Sigmoid colon (tissue), 7 donors: ENCODE measurements around the gene C6orf141. TPM values are rescaled to one million over a fixed set of nuclear protein-coding genes. Genes with fewer than 3 reads are reported as not detected.

Source experiments
- DNase-seq: peaks from one replicate; pipeline ENCODE4 v3.0.0-alpha.2; 2019
- H3K27ac ChIP-seq, 4 donors: fragments of 200-600 bp; sonication (generic); one replicate each; pipeline ENCODE4 v1.5.1; 2016 to 2019; ENCODE audit warnings: mild to moderate bottlenecking in 1 of 4
- H3K27me3 ChIP-seq, 3 donors: fragments of 200-600 bp; sonication (generic); one replicate each; pipeline ENCODE4 v1.5.1; 2019; ENCODE audit warnings: mild to moderate bottlenecking in 1 of 3
- H3K36me3 ChIP-seq, 4 donors: fragments of 200-600 bp; sonication (generic); one replicate each; pipeline ENCODE4 v1.5.1; 2016 to 2019
- H3K4me1 ChIP-seq, 4 donors: fragments of 200-600 bp; sonication (generic); one replicate each; pipeline ENCODE4 v1.5.1; 2017 to 2019
- H3K4me3 ChIP-seq, 4 donors: fragments of 200-600 bp; sonication (generic); one replicate each; pipeline ENCODE4 v1.5.1; 2017 to 2019; ENCODE audit warnings: mild to moderate bottlenecking in 2 of 4, moderate library complexity in 1 of 4
- H3K9me3 ChIP-seq, 4 donors: fragments of 200-600 bp in 3 of 4; sonication (generic) in 3 of 4; one replicate each; pipeline versions ENCODE4 v1.5.1 to v1.6.1; 2013 to 2019
- EP300 ChIP-seq, 4 donors: sonication (generic); formaldehyde crosslinking; IDR thresholded peaks; one replicate each; pipeline ENCODE4 v1.6.1; 2017; ENCODE audit warnings: antibody characterized with exemption in 4 of 4
- POLR2A ChIP-seq, 2 donors: fragments of 450-650 bp; IDR thresholded peaks; one replicate each; pipeline ENCODE4 v1.6.1; 2016; ENCODE audit warnings: antibody characterized with exemption in 2 of 2, mild to moderate bottlenecking in 2 of 2, moderate library complexity in 2 of 2
- POLR2AphosphoS5 ChIP-seq, 4 donors: sonication (generic); formaldehyde crosslinking; IDR thresholded peaks; one replicate each; pipeline ENCODE4 v1.6.1; 2017; ENCODE audit warnings: antibody characterized with exemption in 4 of 4
- WGBS, 2 donors: extraction: QIAGEN DNeasy Blood & Tissue Kit; methylation state at CpG; one replicate each; pipeline ENCODE4 v1.1.7; 2013; 5-methylcytosine and 5-hydroxymethylcytosine counted together
- intact Hi-C: fragments of 100-400 bp; cut with DNase I; formaldehyde crosslinking; loops from one replicate; pipeline ENCODE4 v1.15.1; 2023
- polyA plus RNA-seq, 3 donors: library from polyadenylated mRNA; stranded (reverse); fragments of 200-250 nt; gene quantifications; one replicate each; pipeline ENCODE4 v1.2.3, GENCODE V29; 2013
- total RNA-seq, 4 donors: library from RNA; depleted of rRNA; stranded (reverse); fragments of >200 nt; gene quantifications; one replicate each; pipeline ENCODE4 v1.1.0, GENCODE V29; 2016
- TF ChIP-seq, protein P1 (sequence below), 4 experiments: fragments of 450-650 bp in 3 of 4; fragments of 200-600 bp in 1 of 4; IDR thresholded peaks; one replicate each; pipeline ENCODE4 v1.5.1; 2016 to 2019; ENCODE audit warnings: antibody characterized with exemption in 4 of 4, mild to moderate bottlenecking in 3 of 4, moderate library complexity in 2 of 4
- donor health status: healthy with polysubstance abuse.
- donor health status: Bipolar disorder and iron deficiency.
- donor health status: healthy.

C6orf141 gene
- total and polyA plus RNA-seq, 7 donors = 1.4 to 6.9 (median 3.6) TPM

- Histone ChIP-seq H3K36me3 (no peaks in the 10 kb centered on the region), H3K27me3 (no peaks in the 10 kb centered on the region), H3K9me3 (no peaks in the 10 kb centered on the region), H3K27ac (no peak overlapping the region), H3K4me1 (no peaks in the 10 kb centered on the region), H3K4me3 (no peak overlapping the region)
- TF ChIP-seq POLR2A (IDR thresholded peaks at IDR 0.05) (no peak), EP300 (IDR thresholded peaks at IDR 0.05) (no peak)
- DNase-seq = no peak
- WGBS, 2 donors = 54 to 74% methylated on average over 7 of the region's 7 CpGs
- intact Hi-C loops = no loop called here
These were observed 7.2 kb upstream of the C6orf141 start for GRCh38 chr6:49543087-49543858.

DNA sequence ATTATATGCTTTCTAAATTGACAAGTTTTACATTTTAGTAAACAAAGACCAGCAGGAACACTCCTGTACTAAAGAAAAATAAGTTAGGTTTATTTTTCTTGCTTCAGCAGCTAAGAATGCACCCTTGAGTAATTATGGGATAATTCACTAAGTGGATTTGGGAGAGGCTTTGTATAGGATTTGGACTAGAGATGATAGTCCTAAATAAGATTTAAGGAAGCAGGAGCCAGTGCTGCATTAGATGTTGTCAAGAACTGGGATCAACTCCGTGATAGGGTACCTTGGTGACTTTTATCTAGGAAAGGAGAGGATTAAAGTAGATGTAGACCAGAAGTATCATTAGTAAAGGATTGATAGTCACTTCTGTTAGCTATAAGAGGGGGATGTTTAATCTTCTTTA lies 4.1 kb upstream of the C6orf141 start:
- H3K4me3 ChIP-seq = no peak overlapping the region
- DNase-seq = no peak
- WGBS, 2 donors = 89 to 90% methylated on average over 1 of the region's 1 CpG
- peaks cover 0 to 15% (median 12%) of the 10 kb centered on the region in 4 donors for H3K4me1 ChIP-seq
- no peaks in the 10 kb centered on the region for H3K36me3 ChIP-seq
- peaks cover 3 to 18% (median 10%) of the 10 kb centered on the region in 3 donors for H3K27me3 ChIP-seq
- H3K9me3 ChIP-seq = no peaks in the 10 kb centered on the region
- intact Hi-C loops = no loop called here
- no peak overlapping the region for H3K27ac ChIP-seq
- TF ChIP-seq POLR2A (IDR thresholded peaks at IDR 0.05) (no peak), EP300 (IDR thresholded peaks at IDR 0.05) (no peak), POLR2AphosphoS5 (IDR thresholded peaks at IDR 0.05) (no peak)
- TF ChIP-seq, protein P1, sequence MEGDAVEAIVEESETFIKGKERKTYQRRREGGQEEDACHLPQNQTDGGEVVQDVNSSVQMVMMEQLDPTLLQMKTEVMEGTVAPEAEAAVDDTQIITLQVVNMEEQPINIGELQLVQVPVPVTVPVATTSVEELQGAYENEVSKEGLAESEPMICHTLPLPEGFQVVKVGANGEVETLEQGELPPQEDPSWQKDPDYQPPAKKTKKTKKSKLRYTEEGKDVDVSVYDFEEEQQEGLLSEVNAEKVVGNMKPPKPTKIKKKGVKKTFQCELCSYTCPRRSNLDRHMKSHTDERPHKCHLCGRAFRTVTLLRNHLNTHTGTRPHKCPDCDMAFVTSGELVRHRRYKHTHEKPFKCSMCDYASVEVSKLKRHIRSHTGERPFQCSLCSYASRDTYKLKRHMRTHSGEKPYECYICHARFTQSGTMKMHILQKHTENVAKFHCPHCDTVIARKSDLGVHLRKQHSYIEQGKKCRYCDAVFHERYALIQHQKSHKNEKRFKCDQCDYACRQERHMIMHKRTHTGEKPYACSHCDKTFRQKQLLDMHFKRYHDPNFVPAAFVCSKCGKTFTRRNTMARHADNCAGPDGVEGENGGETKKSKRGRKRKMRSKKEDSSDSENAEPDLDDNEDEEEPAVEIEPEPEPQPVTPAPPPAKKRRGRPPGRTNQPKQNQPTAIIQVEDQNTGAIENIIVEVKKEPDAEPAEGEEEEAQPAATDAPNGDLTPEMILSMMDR (IDR thresholded peaks at IDR 0.05) = no peak

GRCh38 chr6:49548613-49549304 lies 1.7 kb upstream of the C6orf141 start:
- peaks cover 8 to 35% (median 10%) of the 10 kb centered on the region in 3 donors for H3K27me3 ChIP-seq
- no peaks in the 10 kb centered on the region for H3K9me3 ChIP-seq
- TF ChIP-seq EP300 (IDR thresholded peaks at IDR 0.05) (no peak), POLR2A (IDR thresholded peaks at IDR 0.05) (no peak), POLR2AphosphoS5 (IDR thresholded peaks at IDR 0.05) (no peak)
- TF ChIP-seq, protein P1 (IDR thresholded peaks at IDR 0.05) = no peak
- intact Hi-C loops = no loop called here
- H3K27ac ChIP-seq = no peak overlapping the region
- no peak overlapping the region for H3K4me3 ChIP-seq
- 90 to 92% methylated on average over 5 of the region's 5 CpGs for whole genome bisulfite sequencing, 2 donors
- DNase-seq = no peak
- H3K36me3 ChIP-seq = no peaks in the 10 kb centered on the region
- peaks cover 0 to 18% (median 17%) of the 10 kb centered on the region in 4 donors for H3K4me1 ChIP-seq

GRCh38 chr6:49549691-49550491 lies 577 bp upstream of the C6orf141 start:
- 42 to 45% methylated on average over 20 of the region's 20 CpGs for WGBS, 2 donors
- intact Hi-C loops = no loop called here
- peaks cover 8 to 35% (median 10%) of the 10 kb centered on the region in 3 donors for H3K27me3 ChIP-seq
- DNase-seq = no peak
- no peak for TF ChIP-seq POLR2AphosphoS5 (IDR thresholded peaks at IDR 0.05)
- TF ChIP-seq EP300 (IDR thresholded peaks at IDR 0.05) = no peak
- TF ChIP-seq POLR2A (IDR thresholded peaks at IDR 0.05) = no peak
- TF ChIP-seq, protein P1 (IDR thresholded peaks at IDR 0.05) = no peak
- peaks cover 0 to 18% (median 17%) of the 10 kb centered on the region in 4 donors for H3K4me1 ChIP-seq
- peak overlapping the region in 3 of 4 donors; percentile 27 to 44 (median 42) for H3K4me3 ChIP-seq
- H3K27ac ChIP-seq = no peak overlapping the region
- no peaks in the 10 kb centered on the region for H3K36me3 ChIP-seq
- no peaks in the 10 kb centered on the region for H3K9me3 ChIP-seq
